GM18502 (cell line): Measurements from ENCODE around the gene MEGF11.

Experiments
- ATAC-seq: cut with Tn5 transposase; IDR thresholded peaks from one replicate; pipeline ENCODE4 v1.9.1; 2021; ENCODE audit warnings: mild to moderate bottlenecking; ENCODE audit not compliant: unreplicated experiment, poor library complexity

The MEGF11 gene

DNA sequence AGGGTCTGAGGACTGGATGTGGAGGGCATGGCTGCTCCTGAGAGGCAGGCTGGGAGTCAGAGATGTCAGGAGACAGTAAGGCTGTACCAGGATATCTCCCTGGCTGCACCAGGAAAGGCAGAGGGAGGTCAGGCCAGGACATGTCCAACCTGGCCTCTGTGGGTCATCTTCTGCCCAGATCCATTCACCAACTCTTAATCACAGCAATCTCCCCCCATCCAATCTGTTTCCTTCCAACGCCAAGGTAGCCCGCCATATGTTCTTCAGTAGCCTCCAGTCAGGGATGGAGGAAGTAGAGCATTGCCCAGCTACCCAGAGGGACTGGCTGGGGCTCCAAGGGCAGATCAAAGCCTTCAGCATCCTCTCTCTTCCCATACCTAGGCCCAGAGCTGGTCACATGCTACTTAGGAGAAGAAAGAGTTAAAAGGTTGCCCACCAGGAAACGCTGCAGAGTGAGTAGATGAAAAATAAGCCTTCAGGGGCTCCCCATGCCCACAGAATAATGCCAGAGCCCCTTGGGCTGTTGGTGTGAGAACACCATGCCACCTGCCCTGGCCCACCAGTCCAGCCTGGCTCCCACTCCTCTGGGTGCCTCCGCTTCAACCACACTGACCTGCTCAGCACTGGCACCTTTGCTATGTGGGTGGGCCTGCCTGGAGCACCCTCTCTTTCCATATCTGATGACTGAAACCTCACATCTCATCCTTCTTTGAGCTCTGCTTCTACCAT is 176.8 kb downstream of the MEGF11 start:
- ATAC-seq = no peak

DNA sequence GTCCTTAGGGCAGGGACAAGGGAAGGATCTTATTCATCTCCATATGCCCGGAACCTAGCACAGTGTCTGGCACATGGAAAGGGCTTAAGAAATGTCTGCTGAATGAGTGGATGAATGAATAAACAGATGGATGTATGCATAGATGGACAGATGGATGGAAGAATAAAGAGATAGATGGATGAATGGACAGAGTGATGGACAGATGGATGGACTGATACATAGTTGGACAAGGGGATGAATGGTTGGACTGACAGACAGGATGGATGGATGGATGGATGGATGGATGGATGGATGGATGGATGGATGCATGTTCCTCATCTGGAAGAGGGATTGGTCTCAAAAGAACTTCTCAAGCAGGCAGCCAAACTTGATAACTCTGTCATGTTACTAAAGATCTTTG is 177.6 kb downstream of the MEGF11 start:
- no peak for ATAC-seq

DNA sequence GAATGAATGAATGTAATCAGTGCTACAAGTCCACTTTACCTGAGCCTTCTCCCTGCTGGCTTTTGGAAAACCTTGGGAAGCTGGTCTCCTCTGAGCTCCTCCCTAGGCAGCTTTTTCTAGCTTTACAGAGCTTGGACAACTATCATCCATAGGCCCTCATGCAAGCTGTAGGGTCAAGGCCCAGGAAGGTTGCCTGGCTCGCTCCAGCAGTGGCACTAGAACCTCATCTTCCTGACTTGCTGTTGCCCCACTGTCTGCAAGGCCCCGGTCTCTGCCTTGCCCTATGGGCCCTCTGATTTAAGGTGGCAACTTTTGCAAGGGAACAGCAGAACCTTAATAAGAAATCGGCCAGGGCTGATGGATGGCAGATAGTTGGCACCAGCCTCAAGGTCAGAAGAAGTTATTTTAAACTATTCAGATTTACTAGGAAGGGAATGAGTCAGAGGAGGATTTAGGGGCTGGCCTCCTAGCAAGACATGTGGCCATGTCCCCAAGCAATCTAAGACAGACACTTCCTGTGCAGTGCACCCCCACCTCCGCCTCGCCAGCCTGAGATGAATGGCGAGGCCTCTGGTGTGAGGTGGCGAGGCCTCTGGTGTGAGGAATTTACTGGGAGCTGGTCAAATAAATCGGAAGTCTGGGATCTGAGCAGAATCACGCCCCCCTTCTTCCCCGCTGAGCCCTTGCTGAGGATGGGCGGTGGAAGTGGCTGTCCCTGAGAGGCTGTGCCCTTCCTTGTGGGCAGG is 180.8 kb downstream of the MEGF11 start:
- ATAC-seq = no peak

DNA sequence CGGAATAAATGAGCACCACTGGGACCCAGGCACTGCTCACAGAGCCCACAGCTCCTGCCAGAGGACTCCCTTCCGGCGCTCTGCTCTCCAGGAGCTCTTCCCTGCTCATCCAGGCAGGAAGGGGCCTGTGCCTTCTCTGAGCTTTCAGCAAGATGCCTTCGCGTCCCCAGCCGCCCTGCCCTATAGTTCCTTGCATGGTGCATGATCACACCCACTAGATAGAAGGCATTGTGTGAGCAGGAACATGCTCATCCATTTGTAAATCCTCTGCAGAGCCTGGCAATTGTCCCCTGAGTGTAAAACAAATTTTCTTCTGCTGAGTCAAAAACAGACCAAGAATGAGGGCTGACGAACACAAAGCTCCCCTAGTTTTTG is 181.6 kb downstream of the MEGF11 start:
- ATAC-seq = no peak

DNA sequence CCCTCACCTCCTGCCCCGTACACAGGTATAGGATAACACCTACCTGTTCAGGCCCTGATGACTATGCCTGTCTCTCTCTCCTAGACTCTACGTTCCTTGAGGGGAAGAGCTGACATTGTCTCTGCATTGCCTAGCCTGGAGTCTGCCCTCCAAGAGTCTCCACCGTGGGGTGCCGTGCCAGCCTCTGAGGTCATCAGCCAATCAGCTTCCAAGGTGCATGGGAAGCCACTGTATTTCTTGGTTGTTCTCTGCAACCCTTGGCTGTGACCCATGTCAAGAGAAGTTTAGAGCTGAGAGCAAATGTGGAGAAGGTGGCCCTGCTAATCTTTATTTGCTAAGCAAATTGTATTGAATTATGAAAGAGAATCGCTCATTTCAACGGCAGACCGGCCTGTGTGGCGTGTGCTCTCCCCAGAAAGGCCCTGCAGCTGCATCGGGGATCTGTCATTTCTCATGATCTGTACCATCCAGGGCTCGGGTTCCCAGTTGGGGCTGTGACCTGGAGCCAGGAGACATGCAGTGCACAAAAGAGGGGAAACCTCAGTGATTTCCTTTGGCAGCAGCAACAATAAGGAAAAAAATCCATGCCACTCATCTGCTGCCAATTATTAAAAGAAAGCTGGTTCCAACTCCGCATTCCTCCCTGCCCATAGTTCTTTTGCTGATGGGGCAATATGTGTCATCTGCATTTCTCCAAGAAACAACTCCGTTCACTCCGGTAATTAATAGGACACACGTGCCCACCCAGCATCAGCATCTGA is 182.2 kb downstream of the MEGF11 start:
- ATAC-seq = no peak

DNA sequence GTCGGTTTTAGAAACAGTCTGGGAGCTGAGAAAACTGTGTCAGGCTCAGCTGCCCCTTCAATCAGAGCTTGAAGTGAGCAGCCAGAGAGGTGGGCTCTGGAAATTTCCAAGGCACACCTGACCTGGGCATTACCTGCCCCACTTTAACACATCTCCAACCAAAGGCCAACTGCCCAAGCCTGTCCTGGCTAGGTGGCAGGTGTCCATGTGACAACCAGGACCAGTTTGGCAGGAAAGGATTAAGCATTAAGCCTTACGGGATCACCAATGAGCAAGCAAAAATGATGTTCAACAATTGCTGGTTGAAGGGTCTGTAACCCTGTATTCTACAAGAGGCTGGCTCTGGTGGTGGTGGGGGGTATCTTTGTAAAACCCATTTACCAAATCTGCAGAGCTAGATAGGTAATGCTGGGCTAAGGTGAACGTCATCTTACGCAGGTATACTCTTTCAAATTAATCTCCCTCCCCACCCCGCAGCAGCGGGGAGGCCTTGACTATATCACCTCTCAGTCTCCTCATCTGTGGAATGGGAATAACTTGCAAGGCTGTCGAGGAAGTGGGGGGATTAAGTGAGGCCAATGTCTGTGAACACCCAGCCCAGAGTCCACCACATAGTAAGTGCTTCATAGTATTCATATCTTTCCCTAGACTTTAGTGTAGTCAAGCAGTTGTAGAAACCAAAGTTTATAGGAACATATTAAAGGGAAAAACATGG is 183.2 kb downstream of the MEGF11 start:
- ATAC-seq = no peak

DNA sequence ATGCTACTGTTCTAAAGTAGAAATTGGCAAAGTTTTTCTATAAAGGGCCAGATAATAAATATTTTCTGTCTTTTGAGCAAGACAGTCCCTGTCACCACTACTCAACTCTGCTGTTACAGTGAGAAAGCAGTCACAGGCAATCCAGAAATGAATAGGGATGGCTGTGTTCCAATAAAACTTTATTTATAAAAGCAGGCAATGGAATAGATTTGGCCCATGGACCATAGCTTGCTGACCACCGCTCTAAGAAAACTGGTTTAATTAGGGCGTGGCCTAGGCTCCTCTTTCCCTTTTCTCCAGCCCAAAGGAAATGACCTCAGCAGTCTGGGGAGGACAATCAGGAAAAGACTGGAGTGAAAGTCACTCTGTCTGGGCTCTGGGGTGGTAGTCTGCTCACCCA is 183.8 kb downstream of the MEGF11 start:
- ATAC-seq = no peak

DNA sequence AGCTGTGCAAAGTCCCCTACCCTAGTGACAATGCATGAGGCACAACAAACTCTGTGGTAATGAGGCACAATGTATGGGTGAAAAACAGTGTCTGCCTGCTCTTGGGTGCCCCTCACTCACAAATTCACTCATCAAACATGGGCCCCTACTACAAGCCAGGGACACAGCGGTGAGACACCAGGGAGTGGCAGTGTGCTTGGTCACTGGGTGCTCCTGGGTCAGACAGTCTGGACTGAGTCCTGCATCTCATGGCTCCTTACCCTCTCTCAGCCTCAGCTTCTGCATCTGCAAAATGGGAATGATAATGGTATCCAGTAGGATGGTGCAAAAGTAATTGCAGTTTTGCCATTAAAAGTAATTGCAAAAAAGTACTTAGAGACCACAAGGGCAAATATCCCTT is 184.7 kb downstream of the MEGF11 start:
- no peak for ATAC-seq

DNA sequence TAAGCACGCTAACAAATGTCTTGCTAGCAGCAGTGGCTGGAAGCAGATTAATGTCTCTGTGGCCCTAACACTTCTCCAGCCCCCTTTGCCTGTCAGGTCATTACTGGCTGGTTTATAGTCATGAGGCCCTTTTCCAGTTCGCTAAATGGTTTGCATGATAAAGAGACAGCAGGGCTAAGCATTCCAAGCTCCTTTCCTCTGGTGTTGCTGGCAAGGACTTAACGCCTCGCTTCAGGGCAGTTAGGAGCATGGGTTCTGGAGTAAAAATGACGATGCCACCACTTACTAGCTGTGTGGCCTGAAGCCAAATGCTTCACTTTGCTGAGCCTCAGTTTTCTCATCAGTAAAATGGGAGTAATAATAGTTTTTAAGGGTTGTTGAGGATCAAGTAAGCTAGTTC is 185.9 kb downstream of the MEGF11 start:
- ATAC-seq = no peak

DNA sequence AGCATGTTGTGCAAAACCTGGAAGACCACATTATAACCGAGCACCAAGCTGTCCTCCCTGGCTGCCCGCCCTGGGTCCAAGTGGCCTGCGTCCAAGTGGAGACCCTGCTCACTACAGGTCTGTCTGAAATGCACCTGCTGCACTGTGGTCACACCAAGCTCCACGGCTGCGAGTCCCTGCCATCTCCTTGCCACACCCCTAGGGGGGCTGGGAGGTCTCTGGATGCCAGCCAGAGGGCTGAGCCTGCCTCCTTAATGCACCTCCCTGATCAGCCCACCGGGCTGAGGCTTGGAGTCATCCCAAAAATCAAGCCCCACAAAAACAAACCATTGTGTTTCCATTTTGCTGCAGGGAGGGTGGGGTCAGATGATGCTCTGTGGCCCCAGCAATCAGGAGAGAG is 187.1 kb downstream of the MEGF11 start:
- no peak for ATAC-seq

DNA sequence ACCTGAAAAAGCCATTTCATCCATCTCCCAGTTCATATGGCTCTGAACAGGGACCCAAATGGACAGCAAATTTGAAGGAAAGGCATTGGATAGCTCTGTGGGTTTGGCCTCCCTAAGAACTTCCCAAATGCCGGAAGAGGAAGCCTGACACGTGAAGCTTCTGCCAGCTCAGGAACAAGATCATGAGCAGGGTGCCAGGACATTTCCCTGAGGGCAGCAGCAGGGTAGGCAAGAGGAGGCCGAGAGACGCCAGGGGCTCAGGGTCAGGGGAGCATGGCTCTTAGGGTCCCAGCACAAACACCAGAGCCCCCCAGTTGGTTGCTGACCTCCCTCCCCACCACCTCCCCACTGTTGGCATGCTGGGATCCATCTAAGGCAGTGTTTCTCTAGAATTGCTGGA is 187.5 kb downstream of the MEGF11 start:
- ATAC-seq = no peak

DNA sequence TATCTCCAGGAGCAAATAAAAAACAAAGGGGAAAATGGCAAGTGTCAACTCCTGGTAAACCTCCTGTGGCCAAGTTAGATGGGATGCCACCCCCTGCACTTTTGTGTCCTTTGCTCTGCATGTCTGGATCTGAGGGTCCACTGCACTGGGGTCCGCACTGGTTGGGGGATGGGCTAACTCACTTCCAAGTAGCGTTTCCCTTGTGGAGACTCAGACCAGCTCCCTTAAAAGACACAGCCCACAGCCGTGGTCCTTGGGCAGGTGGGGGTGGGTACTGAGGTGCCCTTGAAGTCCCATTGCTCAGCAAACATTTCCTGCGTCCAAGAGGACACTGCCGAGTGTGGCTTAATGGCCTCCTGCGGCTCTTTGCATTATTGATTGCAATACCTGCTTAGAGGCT is 188.2 kb downstream of the MEGF11 start:
- ATAC-seq = no peak

DNA sequence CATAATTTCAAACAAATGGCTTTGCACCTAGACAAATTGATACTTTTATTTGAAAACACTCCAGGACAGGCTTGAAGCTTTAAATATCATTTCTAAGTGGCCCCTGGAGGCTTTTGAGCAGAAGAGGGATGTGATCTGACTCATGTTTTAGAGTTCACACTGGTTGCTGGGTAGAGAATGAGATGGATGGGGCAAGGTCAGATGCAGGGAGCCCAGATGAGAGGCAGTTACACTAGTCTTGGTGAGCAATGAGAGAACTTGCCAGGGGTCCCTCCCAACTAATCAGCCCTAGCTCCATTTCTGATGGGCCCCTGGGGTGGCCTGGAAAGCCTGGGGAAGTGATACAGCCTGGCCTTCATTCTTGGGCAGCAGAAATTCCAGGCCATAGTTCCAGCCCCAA is 190.4 kb downstream of the MEGF11 start:
- no peak for ATAC-seq

DNA sequence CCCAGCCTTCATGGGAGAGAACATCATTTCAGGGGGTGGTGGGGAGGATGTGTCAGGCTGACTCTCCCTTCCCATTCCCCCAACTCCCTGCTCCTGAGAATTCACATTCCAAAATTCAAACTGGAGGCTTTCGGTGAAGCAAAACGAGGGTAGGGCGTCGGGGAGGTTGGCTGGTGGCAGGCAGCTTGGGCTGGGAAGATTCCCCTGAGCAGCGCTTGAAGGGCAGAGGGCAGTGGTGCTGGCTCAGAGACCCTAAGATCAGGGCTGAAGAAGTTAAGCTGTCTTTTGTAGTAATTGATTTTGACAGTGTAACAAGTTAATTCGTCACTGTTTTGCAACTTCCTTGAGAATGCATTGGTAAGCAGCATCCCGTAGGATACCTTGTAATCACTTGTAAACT is 196.5 kb downstream of the MEGF11 start:
- no peak for ATAC-seq

DNA sequence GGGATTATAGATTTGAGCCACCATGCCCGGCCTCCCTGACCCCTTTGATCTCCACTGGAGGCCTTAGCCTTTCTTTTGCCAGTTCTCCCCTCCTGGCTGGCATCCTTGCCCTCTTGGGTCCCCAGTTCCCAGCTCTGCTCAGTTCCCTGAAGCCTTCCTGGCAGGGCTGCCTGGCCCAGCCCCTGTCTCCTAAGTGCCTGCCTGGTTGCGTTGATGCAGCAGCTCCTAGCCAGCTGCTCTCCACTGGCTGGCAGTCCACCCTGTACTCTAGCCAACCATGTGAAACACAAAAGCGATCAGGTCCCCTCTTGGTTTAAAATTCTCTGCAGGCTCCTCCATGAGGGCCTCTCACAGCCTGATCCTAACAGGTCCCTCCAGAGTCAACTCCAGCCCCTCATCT is 199.6 kb downstream of the MEGF11 start:
- no peak for ATAC-seq

DNA sequence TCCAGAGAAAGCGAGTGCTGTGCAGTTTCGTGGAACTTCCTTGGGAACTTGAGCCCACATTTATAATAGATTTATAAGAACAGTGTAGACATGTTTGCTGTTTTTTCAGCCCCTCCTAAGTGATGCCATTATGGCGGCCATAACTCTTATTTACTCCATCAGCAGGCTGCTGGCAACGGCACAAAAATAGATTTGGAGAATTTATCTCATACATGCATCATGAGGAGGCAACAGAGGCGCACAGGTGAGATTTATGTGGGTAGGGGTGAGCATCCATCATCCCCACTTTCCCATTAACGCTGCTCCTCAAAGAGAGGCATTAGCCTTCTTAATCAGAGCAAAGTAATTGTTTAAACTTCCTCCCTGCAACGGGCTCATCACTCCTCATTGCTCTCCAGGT is 201.7 kb downstream of the MEGF11 start:
- ATAC-seq = no peak

DNA sequence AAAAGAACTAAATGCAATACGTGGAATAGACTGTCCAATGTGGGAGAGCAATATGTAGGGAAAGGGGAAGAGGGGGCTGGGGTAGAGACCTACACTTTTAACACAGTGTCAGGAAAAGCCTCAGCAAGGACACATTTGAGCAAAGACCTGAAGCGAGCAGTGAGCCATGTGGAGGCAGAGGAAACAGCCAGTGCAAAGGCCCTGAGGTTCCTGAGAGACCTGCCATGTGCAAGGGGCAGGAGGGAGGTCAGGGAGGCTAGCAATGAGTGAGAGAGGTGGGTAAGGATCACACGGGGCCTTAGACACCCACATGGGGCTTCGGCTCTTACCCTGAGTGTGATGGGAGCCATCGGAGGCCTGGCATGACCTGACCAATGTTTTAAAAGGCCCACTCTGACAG is 203.3 kb downstream of the MEGF11 start:
- no peak for ATAC-seq

DNA sequence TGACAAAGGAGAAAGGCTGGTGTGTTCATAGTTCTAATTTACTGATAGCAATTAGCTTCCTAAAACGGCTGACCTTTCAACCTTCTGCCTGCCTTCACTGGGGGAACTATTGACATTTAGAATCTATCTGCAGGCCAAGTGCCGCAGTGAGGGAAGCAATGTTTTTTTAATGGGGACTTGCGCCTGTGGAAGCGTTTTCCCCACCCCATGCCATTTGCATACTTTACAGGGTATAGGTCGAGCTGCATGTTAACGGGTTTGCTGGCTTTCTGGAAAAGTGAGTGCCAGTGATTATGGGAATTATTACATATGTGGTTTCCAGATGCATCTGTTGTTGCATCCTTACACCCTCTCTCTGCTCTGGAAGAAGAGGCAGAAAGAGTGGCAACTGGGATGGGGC is 204.2 kb downstream of the MEGF11 start:
- ATAC-seq = no peak

DNA sequence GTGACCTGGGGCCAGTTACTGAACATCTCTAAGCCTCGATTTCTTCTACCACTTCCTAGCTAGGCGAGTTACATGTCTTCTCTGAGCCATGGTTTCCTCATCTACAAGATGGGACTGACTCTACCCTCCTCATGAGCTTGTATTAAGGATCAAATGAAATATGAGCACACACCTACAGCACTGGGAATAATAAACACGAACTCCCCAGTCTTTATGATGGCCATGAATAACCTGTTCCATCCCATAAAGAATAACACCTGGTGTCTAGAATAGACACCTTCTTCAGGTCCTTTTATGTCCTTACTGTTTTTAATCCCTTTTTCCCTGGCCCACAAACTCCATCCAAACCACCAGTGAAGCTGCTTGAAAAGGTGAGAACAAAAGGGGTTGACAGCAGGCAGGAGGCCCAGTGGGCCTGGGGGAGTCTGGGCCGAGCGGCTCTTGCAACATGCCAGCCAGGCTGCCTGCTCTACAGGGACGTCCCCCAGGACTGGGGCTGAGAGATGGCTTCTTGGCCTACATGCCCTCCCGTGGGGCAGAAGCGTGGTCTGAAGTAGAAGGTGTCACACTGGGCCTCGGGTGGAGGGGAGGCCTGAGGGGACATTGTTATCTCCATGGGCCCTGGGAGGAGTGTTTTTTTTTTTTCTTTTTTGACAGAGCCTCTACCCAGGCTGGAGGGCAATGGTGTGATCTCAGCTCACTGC is 206.1 kb downstream of the MEGF11 start:
- ATAC-seq = no peak

DNA sequence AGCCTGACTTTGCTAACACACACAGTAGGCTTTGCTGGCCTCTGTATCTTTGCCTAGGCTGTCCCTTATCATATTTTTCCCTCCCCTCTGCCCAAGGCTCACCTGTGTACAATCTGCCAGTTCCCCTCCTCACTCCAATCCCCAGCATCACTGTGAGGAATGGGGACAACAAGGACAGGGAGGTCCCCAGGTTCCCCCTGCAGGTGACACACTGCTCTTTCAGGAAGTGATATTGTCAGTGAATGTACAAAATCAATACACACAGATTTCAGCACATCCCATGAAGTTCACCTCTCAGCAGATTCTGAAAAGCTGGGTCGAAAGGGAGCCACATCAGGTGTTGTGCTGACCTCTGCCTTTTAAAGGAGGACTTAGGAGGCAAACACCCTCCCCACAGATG is 206.8 kb downstream of the MEGF11 start:
- no peak for ATAC-seq
